ENCODE results near the gene SCN8A.

SCN8A gene

GRCh38 chr12:51622564-51622963 lies 31.5 kb downstream of the SCN8A start:
- no peak overlapping the region for H3K27ac ChIP-seq (replicated peaks)
- DNase-seq (ENCODE audit: low read depth in 1 of 2, low spot score in 1 of 2), result no peak
- H3K4me3 ChIP-seq (replicated peaks; ENCODE audit: insufficient read depth, low read length), result no peak overlapping the region
- TF ChIP-seq SPI1 (IDR thresholded peaks at IDR 0.05; ENCODE audit: borderline replicate concordance, low read depth), result no peak
- no peak for TF ChIP-seq POLR2AphosphoS5 (IDR thresholded peaks at IDR 0.05; ENCODE audit: low read depth)
- TF ChIP-seq, protein P1, sequence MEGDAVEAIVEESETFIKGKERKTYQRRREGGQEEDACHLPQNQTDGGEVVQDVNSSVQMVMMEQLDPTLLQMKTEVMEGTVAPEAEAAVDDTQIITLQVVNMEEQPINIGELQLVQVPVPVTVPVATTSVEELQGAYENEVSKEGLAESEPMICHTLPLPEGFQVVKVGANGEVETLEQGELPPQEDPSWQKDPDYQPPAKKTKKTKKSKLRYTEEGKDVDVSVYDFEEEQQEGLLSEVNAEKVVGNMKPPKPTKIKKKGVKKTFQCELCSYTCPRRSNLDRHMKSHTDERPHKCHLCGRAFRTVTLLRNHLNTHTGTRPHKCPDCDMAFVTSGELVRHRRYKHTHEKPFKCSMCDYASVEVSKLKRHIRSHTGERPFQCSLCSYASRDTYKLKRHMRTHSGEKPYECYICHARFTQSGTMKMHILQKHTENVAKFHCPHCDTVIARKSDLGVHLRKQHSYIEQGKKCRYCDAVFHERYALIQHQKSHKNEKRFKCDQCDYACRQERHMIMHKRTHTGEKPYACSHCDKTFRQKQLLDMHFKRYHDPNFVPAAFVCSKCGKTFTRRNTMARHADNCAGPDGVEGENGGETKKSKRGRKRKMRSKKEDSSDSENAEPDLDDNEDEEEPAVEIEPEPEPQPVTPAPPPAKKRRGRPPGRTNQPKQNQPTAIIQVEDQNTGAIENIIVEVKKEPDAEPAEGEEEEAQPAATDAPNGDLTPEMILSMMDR (IDR thresholded peaks at IDR 0.05; ENCODE audit: insufficient read depth, low read length), result no peak
- TF ChIP-seq, protein P2, sequence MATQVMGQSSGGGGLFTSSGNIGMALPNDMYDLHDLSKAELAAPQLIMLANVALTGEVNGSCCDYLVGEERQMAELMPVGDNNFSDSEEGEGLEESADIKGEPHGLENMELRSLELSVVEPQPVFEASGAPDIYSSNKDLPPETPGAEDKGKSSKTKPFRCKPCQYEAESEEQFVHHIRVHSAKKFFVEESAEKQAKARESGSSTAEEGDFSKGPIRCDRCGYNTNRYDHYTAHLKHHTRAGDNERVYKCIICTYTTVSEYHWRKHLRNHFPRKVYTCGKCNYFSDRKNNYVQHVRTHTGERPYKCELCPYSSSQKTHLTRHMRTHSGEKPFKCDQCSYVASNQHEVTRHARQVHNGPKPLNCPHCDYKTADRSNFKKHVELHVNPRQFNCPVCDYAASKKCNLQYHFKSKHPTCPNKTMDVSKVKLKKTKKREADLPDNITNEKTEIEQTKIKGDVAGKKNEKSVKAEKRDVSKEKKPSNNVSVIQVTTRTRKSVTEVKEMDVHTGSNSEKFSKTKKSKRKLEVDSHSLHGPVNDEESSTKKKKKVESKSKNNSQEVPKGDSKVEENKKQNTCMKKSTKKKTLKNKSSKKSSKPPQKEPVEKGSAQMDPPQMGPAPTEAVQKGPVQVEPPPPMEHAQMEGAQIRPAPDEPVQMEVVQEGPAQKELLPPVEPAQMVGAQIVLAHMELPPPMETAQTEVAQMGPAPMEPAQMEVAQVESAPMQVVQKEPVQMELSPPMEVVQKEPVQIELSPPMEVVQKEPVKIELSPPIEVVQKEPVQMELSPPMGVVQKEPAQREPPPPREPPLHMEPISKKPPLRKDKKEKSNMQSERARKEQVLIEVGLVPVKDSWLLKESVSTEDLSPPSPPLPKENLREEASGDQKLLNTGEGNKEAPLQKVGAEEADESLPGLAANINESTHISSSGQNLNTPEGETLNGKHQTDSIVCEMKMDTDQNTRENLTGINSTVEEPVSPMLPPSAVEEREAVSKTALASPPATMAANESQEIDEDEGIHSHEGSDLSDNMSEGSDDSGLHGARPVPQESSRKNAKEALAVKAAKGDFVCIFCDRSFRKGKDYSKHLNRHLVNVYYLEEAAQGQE (IDR thresholded peaks at IDR 0.05; ENCODE audit: insufficient replicate concordance, low read depth), result no peak
- TF ChIP-seq GABPA (IDR thresholded peaks at IDR 0.05; ENCODE audit: low read depth), result no peak
- peaks cover 13% of the 10 kb centered on the region for H3K27me3 ChIP-seq (ENCODE audit: insufficient read depth, poor library complexity, severe bottlenecking)

- DNase-seq (ENCODE audit: low read depth in 1 of 2, low spot score in 1 of 2), result no peak
- TF ChIP-seq GABPA (IDR thresholded peaks at IDR 0.05; ENCODE audit: low read depth) (no peak), SPI1 (IDR thresholded peaks at IDR 0.05; ENCODE audit: borderline replicate concordance, low read depth) (no peak)
- TF ChIP-seq, protein P1 (IDR thresholded peaks at IDR 0.05; ENCODE audit: insufficient read depth, low read length), result no peak
- TF ChIP-seq, protein P2 (IDR thresholded peaks at IDR 0.05; ENCODE audit: insufficient replicate concordance, low read depth), result no peak
- Histone ChIP-seq H3K27me3 (ENCODE audit: insufficient read depth, poor library complexity, severe bottlenecking) (peaks cover 7% of the 10 kb centered on the region), H3K27ac (replicated peaks) (no peak overlapping the region), H3K4me3 (replicated peaks; ENCODE audit: insufficient read depth, low read length) (no peak overlapping the region)
Observed at GRCh38 chr12:51625370-51625769, 34.3 kb downstream of the SCN8A start.

DNA sequence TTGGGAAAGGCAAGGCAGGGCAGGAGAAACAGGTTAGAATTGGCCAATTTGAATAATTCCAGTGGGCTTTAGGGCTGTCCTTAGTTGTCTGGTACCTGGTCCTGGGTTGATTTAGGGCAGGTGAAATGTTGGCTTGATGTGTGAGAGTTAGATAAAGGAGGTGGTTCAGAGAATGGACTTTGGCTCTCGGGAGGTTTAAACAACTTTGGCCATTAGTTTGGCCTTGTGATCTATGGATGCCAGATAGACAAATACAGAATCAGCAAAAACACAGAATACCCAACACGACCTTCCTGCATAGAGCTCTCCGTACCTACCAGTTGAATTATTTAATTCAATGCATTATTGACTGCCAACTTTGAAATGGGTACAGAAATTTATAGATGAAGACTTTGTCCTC lies 35.1 kb downstream of the SCN8A start:
- no peak for DNase-seq (ENCODE audit: low read depth in 1 of 2, low spot score in 1 of 2)
- Histone ChIP-seq H3K27ac (replicated peaks) (no peak overlapping the region), H3K27me3 (ENCODE audit: insufficient read depth, poor library complexity, severe bottlenecking) (peaks cover 6% of the 10 kb centered on the region), H3K4me3 (replicated peaks; ENCODE audit: insufficient read depth, low read length) (no peak overlapping the region)
- TF ChIP-seq, protein P1 (IDR thresholded peaks at IDR 0.05; ENCODE audit: insufficient read depth, low read length), result no peak
- no peak for TF ChIP-seq POLR2AphosphoS5 (IDR thresholded peaks at IDR 0.05; ENCODE audit: low read depth)
- TF ChIP-seq GABPA (IDR thresholded peaks at IDR 0.05; ENCODE audit: low read depth), result no peak
- TF ChIP-seq, protein P2 (IDR thresholded peaks at IDR 0.05; ENCODE audit: insufficient replicate concordance, low read depth), result no peak
- TF ChIP-seq SPI1 (IDR thresholded peaks at IDR 0.05; ENCODE audit: borderline replicate concordance, low read depth), result no peak

Data from HL-60 (cell line).